KMS-11 (cell line): ENCODE results near the gene PARVG.

Experiments
- H2AFZ ChIP-seq: fragments of 200-600 bp; sonication (generic); 2 replicates; pipeline ENCODE4 v1.6.1; 2016; ENCODE audit warnings: antibody characterized with exemption, mixed run types, low read depth
- H3K27ac ChIP-seq: fragments of 200-600 bp; sonication (generic); 2 replicates; pipeline ENCODE4 v1.6.1; 2016; ENCODE audit warnings: mild to moderate bottlenecking, mixed run types
- H3K27me3 ChIP-seq: fragments of 200-600 bp; sonication (generic); 2 replicates; pipeline ENCODE4 v1.6.1; 2017; ENCODE audit warnings: mild to moderate bottlenecking, low read depth, mixed run types, moderate library complexity; ENCODE audit not compliant: insufficient read depth
- H3K36me3 ChIP-seq: fragments of 200-600 bp; sonication (generic); 2 replicates; pipeline ENCODE4 v1.6.1; 2017; ENCODE audit warnings: mild to moderate bottlenecking, mixed run types; ENCODE audit not compliant: insufficient read depth
- H3K4me1 ChIP-seq: fragments of 200-600 bp; sonication (generic); 2 replicates; pipeline ENCODE4 v1.6.1; 2016; ENCODE audit warnings: mild to moderate bottlenecking, low read depth, mixed run types; ENCODE audit not compliant: poor library complexity, severe bottlenecking
- H3K4me2 ChIP-seq: fragments of 200-600 bp; sonication (generic); 2 replicates; pipeline ENCODE4 v1.7.0; 2016; ENCODE audit warnings: mild to moderate bottlenecking, mixed run types
- H3K4me3 ChIP-seq: fragments of 200-600 bp; sonication (generic); IDR thresholded peaks from 2 replicates; pipeline ENCODE4 v1.6.1; 2017; ENCODE audit warnings: low read depth, low read length, mixed read lengths; ENCODE audit not compliant: insufficient read depth
- H3K79me2 ChIP-seq: fragments of 200-600 bp; sonication (generic); 2 replicates; pipeline ENCODE4 v1.6.1; 2016; ENCODE audit warnings: low read depth, mixed run types; ENCODE audit not compliant: insufficient read depth
- H3K9ac ChIP-seq: fragments of 200-600 bp; sonication (generic); 2 replicates; pipeline ENCODE4 v1.6.1; 2016; ENCODE audit warnings: mild to moderate bottlenecking, mixed run types
- H4K20me1 ChIP-seq: fragments of 200-600 bp; sonication (generic); 2 replicates; pipeline ENCODE4 v1.6.1; 2016; ENCODE audit warnings: mild to moderate bottlenecking, mixed run types; ENCODE audit not compliant: insufficient read depth
- TF ChIP-seq, protein P1 (sequence below): fragments of 200-600 bp; sonication (generic); conservative IDR thresholded peaks from 2 replicates; pipeline ENCODE4 v1.6.1; 2017; ENCODE audit warnings: low read depth, mild to moderate bottlenecking, antibody characterized with exemption, low read length, moderate library complexity, mixed read lengths

Gene PARVG

DNA sequence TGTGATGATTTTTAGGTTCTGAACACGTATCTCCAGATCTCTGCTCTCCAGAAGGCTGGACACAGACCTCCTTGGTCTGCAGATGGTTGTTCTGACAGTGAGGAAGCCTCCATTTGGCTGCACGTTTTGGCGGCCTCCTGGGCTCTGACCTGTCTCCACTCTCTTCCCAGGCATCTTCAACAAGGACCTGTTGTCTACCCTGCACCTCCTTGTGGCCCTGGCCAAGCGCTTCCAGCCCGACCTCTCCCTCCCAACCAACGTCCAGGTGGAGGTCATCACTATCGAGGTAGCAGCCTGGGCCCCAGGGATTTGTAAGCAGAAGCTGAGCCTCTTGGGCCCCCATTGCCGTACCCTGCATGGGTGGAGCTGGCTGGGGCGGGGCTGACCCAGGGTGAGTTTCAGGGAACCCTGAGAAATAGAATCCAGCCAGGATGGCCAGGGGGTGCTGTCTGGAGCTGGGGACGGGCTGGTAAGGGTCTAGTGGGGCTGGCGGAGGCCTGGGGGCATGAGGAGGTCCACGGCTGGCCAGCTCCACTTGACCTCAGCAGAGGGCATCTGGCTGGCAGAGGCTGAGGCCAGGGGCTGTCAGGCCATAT is 9.8 kb downstream of the PARVG start:
- H3K27me3 ChIP-seq: peaks cover 12% of the 10 kb centered on the region; the same call in 1 of the 2 replicates
- H3K27ac ChIP-seq: no peak overlapping the region
- H3K4me2 ChIP-seq: no peak overlapping the region
- H3K36me3 ChIP-seq: no peaks in the 10 kb centered on the region
- no peak overlapping the region for H2AFZ ChIP-seq
- no peak overlapping the region for H3K4me3 ChIP-seq
- no peaks in the 10 kb centered on the region for H4K20me1 ChIP-seq
- H3K9ac ChIP-seq: no peak overlapping the region
- H3K4me1 ChIP-seq: peaks cover 9% of the 10 kb centered on the region
- TF ChIP-seq, protein P1, sequence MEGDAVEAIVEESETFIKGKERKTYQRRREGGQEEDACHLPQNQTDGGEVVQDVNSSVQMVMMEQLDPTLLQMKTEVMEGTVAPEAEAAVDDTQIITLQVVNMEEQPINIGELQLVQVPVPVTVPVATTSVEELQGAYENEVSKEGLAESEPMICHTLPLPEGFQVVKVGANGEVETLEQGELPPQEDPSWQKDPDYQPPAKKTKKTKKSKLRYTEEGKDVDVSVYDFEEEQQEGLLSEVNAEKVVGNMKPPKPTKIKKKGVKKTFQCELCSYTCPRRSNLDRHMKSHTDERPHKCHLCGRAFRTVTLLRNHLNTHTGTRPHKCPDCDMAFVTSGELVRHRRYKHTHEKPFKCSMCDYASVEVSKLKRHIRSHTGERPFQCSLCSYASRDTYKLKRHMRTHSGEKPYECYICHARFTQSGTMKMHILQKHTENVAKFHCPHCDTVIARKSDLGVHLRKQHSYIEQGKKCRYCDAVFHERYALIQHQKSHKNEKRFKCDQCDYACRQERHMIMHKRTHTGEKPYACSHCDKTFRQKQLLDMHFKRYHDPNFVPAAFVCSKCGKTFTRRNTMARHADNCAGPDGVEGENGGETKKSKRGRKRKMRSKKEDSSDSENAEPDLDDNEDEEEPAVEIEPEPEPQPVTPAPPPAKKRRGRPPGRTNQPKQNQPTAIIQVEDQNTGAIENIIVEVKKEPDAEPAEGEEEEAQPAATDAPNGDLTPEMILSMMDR: no peak
- no peaks in the 10 kb centered on the region for H3K79me2 ChIP-seq

DNA sequence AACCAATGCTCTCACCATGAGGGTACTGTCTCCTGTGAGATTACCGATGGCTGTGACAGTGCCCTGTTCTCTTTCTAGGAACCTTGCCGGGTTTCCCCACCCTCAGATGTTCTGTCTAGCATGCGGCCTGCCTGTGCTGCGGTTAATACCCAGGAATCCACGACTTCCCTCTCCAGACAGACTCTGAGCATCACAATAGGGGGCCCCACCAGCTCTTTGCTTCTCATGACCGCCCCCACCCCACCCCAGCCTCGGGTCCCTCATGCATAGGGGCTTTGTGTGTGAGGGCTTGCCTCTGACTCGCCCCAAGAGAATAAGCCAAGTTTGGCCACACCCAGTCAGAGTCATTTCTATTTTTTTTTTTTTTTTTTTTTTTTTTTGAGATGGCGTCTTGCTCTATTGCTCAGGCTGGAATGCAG is 10.3 kb downstream of the PARVG start:
- TF ChIP-seq, protein P1: no peak
- peaks cover 12% of the 10 kb centered on the region; the same call in 1 of the 2 replicates for H3K27me3 ChIP-seq
- no peak overlapping the region for H2AFZ ChIP-seq
- H3K4me3 ChIP-seq: no peak overlapping the region
- H3K4me2 ChIP-seq: no peak overlapping the region
- no peak overlapping the region for H3K27ac ChIP-seq
- peaks cover 9% of the 10 kb centered on the region for H3K4me1 ChIP-seq
- H3K36me3 ChIP-seq: no peaks in the 10 kb centered on the region
- no peaks in the 10 kb centered on the region for H4K20me1 ChIP-seq
- H3K9ac ChIP-seq: no peak overlapping the region
- no peaks in the 10 kb centered on the region for H3K79me2 ChIP-seq

DNA sequence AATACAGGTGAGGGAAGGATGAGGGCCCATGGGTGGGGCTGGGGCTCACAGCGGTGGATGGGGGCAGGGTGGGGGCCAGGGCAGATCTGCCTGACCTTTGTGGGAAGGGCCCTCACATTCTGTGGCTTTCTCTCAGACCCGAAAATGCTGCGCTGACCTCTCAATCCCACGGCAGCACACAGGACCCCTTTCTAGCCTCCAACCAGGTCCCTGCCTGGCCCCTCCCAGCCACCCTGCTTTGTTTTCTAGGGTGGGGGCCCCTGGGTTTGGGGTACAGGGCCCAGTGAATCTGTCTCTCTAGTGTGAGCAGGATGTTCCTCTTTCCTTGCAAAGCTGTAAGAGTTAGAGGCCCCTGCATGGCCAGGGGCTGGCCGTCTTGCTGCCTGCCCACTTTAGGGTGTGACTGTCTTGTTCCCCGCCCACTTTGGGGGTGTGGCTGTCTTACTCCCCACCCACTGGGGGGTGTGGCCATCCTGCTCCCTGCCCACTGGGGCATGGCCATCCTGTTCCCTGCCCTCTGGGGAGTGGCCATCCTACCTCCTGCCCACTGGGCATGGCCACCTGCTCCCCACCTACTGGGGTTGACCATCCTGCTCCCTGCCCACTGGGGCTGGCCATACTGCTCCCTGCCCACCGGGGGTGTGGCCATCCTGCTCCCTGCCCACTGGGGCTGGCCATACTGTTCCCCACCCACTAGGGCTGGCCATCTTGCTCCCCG is 11.5 kb downstream of the PARVG start:
- TF ChIP-seq, protein P1: no peak
- no peak overlapping the region for H2AFZ ChIP-seq
- H4K20me1 ChIP-seq: no peaks in the 10 kb centered on the region
- no peaks in the 10 kb centered on the region for H3K79me2 ChIP-seq
- no peak overlapping the region for H3K4me2 ChIP-seq
- peaks cover 9% of the 10 kb centered on the region for H3K4me1 ChIP-seq
- H3K27me3 ChIP-seq: peaks cover 12% of the 10 kb centered on the region; the same call in 1 of the 2 replicates
- no peak overlapping the region for H3K27ac ChIP-seq
- no peak overlapping the region for H3K9ac ChIP-seq
- no peaks in the 10 kb centered on the region for H3K36me3 ChIP-seq
- H3K4me3 ChIP-seq: no peak overlapping the region

DNA sequence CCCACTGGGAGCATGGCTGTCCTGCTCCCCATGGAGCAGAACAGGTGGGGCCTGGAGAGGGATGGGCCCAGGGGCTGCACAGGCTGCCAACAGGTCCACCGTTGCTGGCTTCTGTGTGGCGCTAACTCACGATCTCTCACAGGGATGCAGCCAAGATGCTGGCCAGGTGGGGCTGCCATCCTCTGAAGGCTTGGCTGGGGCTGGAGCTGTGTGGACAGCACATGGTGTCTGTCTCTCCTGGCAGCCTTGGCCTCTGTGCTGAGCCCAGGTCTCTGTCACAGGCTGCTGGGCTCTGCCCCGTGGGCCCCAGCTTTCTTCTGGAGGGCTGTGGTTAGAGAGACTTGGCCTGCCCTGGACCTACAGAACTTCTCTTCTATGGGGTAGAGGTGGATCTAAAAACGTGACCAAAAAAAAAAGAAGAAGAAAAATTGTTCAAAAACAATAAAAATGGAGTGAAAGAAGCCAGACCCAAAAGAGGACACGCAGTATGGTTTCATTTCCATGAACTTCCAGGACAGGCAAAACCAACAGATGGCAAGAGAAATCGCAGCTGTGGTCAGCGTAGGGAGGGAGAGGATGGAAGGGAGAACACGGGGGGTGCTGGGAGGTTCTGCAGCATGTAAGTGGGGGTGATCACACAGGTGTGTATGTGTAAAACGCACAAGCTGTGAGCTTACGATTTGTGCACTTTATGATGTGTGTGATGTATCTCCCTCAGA is 12.2 kb downstream of the PARVG start:
- Histone ChIP-seq H3K36me3 (no peaks in the 10 kb centered on the region), H3K4me2 (no peak overlapping the region; the same call in 1 of the 2 replicates)

More for the DNA sequence above, 12.2 kb downstream of the PARVG start:
- Histone ChIP-seq H2AFZ (no peak overlapping the region), H3K27me3 (peaks cover 12% of the 10 kb centered on the region; the same call in 1 of the 2 replicates), H3K4me1 (peaks cover 9% of the 10 kb centered on the region), H4K20me1 (no peaks in the 10 kb centered on the region), H3K79me2 (no peaks in the 10 kb centered on the region), H3K4me3 (no peak overlapping the region), H3K9ac (no peak overlapping the region), H3K27ac (no peak overlapping the region)
- TF ChIP-seq, protein P1: no peak
